ENCODE measurements around the gene FXYD7. TPM values are rescaled to one million over a fixed set of nuclear protein-coding genes. Genes with fewer than 3 reads are reported as not detected.

FXYD7 gene
- total and polyA plus RNA-seq, 9 of the 15 experiments (the other 6 are each of a cell fraction or from before 2014, with no cell fraction given), result 0.10 to 0.80 (median 0.31) TPM; not detected in 3

- no peak for TF ChIP-seq CTCFL (IDR thresholded peaks at IDR 0.05; ENCODE audit: borderline replicate concordance, insufficient read depth, low read depth, low read length, poor library complexity, severe bottlenecking)
- no peak for TF ChIP-seq E2F1 (CRISPR knock-in tag; IDR thresholded peaks at IDR 0.05)
- TF ChIP-seq EP400 (IDR thresholded peaks at IDR 0.05), result peak; percentile 17; the same call in 1 of the 2 replicates
- TF ChIP-seq SMARCA5 (IDR thresholded peaks at IDR 0.05), result peak; percentile 19; the same call in 1 of the 2 replicates
- TF ChIP-seq RBFOX2 (IDR thresholded peaks at IDR 0.05; ENCODE audit: low read depth, low read length), result no peak
- no peak for TF ChIP-seq MTA1 (IDR thresholded peaks at IDR 0.05; ENCODE audit: borderline replicate concordance)
- no peak for TF ChIP-seq SRSF3 (IDR thresholded peaks at IDR 0.05; ENCODE audit: insufficient read depth, low read length)
Observed at GRCh38 chr19:35141837-35142605, 1.0 kb upstream of the FXYD7 start (continued).
